K562 (cell line): ENCODE measurements around the gene GNAQ. TPM values are rescaled to one million over a fixed set of nuclear protein-coding genes. Genes with fewer than 3 reads are reported as not detected.

Experiments
- ATAC-seq: fragments of 200-7000 bp; cut with Tn5 transposase; 3 replicates; pipeline ENCODE4 v1.9.1; 2020; ENCODE audit warnings: moderate library complexity
- BruUV-seq: library from RNA; stranded (reverse); fragments of 400-500 nt; replicated peaks from 2 replicates; lab custom pipeline; 2021; lab: Mats Ljungman, UMichigan
- CTCF ChIA-PET: fragments of 300-600 bp; formaldehyde crosslinking; extraction: SDS; loops from one replicate; lab custom pipeline; 2021; ENCODE audit warnings: low intra/inter-chr PET ratio; lab: Yijun Ruan, JAX
- POLR2A ChIA-PET: fragments of 300-600, 350-650 bp; sonication (Branson Sonifier 250); formaldehyde crosslinking; extraction: SDS; loops from one replicate; lab custom pipeline; 2021; ENCODE audit warnings: antibody characterized with exemption, inconsistent platforms; lab: Yijun Ruan, JAX
- DNase-seq, 4 experiments: peaks; one replicate each; pipeline versions ENCODE4 v3.0.0 to v3.0.0-alpha.2; 2011 to 2018; ENCODE audit warnings: low spot score in 3 of 4, mixed read lengths in 3 of 4; ENCODE audit errors: extremely low read depth in 1 of 4
- FAIRE-seq: peaks from 2 replicates; lab custom pipeline; 2011; peaks lifted over from hg19 to GRCh38; lab: Jason Lieb, UNC
- H2AFZ ChIP-seq: 2 replicates; pipeline ENCODE4 v1.6.0; 2011; ENCODE audit warnings: low read depth, low read length, control low read depth, inconsistent platforms
- H3K27ac ChIP-seq: fragments of 200-600 bp; 3 replicates; pipeline ENCODE4 v1.8.0; 2011; ENCODE audit warnings: low read depth, mild to moderate bottlenecking, control low read depth, inconsistent platforms, low read length, moderate library complexity, mixed read lengths; ENCODE audit errors: extremely low read depth
- H3K27me3 ChIP-seq, 2 experiments: fragments of 300-600 bp in 1 of 2; 2 replicates in 1 of 2; 3 replicates in 1 of 2; pipeline versions ENCODE4 v1.6.0 to v1.8.0; 2011; ENCODE audit warnings: inconsistent platforms in 2 of 2, low read length in 2 of 2, mild to moderate bottlenecking in 1 of 2, mixed read lengths in 1 of 2, moderate library complexity in 1 of 2; ENCODE audit not compliant: control insufficient read depth in 2 of 2, insufficient read depth in 2 of 2
- H3K36me3 ChIP-seq: fragments of 300-600 bp; 3 replicates; pipeline ENCODE4 v1.8.0; 2011; ENCODE audit warnings: mild to moderate bottlenecking, low read length, inconsistent platforms; ENCODE audit not compliant: control insufficient read depth, insufficient read depth
- H3K4me1 ChIP-seq, 2 experiments: fragments of 200-600 bp in 1 of 2; replicated peaks in 1 of 2; 2 replicates in 1 of 2; 3 replicates in 1 of 2; pipeline versions ENCODE4 v1.5.1 to v1.8.0; 2011; ENCODE audit warnings: inconsistent platforms in 2 of 2, low read length in 2 of 2, mild to moderate bottlenecking in 1 of 2, mixed read lengths in 1 of 2, moderate library complexity in 1 of 2; ENCODE audit not compliant: control insufficient read depth in 2 of 2, insufficient read depth in 2 of 2
- H3K4me2 ChIP-seq: 2 replicates; pipeline ENCODE4 v1.6.1; 2011; ENCODE audit warnings: low read length, control low read depth, inconsistent platforms, mixed read lengths; ENCODE audit not compliant: insufficient read depth
- H3K4me3 ChIP-seq: fragments of 200-600 bp; sonication (generic), shearing (Covaris generic); 2 replicates; pipeline ENCODE4 v1.5.1; 2016; ENCODE audit warnings: control low read depth, inconsistent platforms
- H3K79me2 ChIP-seq: fragments of 200-600 bp; 3 replicates; pipeline ENCODE4 v1.8.0; 2011; ENCODE audit warnings: low read length, inconsistent platforms; ENCODE audit not compliant: control insufficient read depth, insufficient read depth
- H3K9ac ChIP-seq, 2 experiments: 2 replicates each; pipeline versions ENCODE4 v1.6.0 to v1.6.1; 2011; ENCODE audit warnings: low read depth in 2 of 2, low read length in 2 of 2, control low read depth in 1 of 2, inconsistent platforms in 1 of 2, mild to moderate bottlenecking in 1 of 2, mixed read lengths in 1 of 2; ENCODE audit not compliant: insufficient read depth in 1 of 2
- H3K9me1 ChIP-seq: one replicate; pipeline ENCODE4 v1.6.0; 2011; ENCODE audit warnings: inconsistent platforms, mild to moderate bottlenecking, low read length, moderate library complexity; ENCODE audit not compliant: control insufficient read depth, insufficient read depth
- H3K9me3 ChIP-seq: replicated peaks from 2 replicates; pipeline ENCODE4 v1.5.1; 2011; ENCODE audit warnings: low read depth, low read length, inconsistent platforms; ENCODE audit not compliant: control insufficient read depth, insufficient read depth
- H4K20me1 ChIP-seq: replicated peaks from 2 replicates; pipeline ENCODE4 v1.6.1; 2011; ENCODE audit warnings: low read length, inconsistent platforms, mixed read lengths; ENCODE audit not compliant: control insufficient read depth, insufficient read depth
- DDX20 ChIP-seq: fragments of 450-650 bp; IDR thresholded peaks from 2 replicates; pipeline ENCODE4 v1.6.1; 2016; ENCODE audit warnings: missing genetic modification characterization, low read depth, mild to moderate bottlenecking, missing compliant biosample characterization, moderate library complexity
- DEAF1 ChIP-seq: fragments of 450-650 bp; formaldehyde crosslinking; IDR thresholded peaks from 2 replicates; pipeline ENCODE4 v1.4.0; 2020; ENCODE audit warnings: mild to moderate bottlenecking, moderate library complexity
- EHMT2 ChIP-seq: fragments of 450-650 bp; IDR thresholded peaks from 2 replicates; pipeline ENCODE4 v1.6.1; 2018; ENCODE audit warnings: antibody characterized with exemption
- JUNB ChIP-seq: fragments of 450-650 bp; formaldehyde crosslinking; conservative IDR thresholded peaks from 2 replicates; pipeline ENCODE4 v1.4.0; 2020; ENCODE audit warnings: mild to moderate bottlenecking
- KDM1A ChIP-seq, 2 experiments: fragments of 450-650 bp; IDR thresholded peaks; 2 replicates each; pipeline ENCODE4 v1.6.1; 2016; ENCODE audit warnings: mild to moderate bottlenecking in 2 of 2
- KDM4B ChIP-seq, 2 experiments: fragments of 450-650 bp in 1 of 2; sonication (generic) in 1 of 2; IDR thresholded peaks; 2 replicates each; pipeline ENCODE4 v1.6.1; 2016 to 2017; ENCODE audit warnings: borderline replicate concordance in 2 of 2, antibody characterized with exemption in 1 of 2, low read depth in 1 of 2, mild to moderate bottlenecking in 1 of 2
- NCOA4 ChIP-seq: fragments of 450-650 bp; IDR thresholded peaks from 2 replicates; pipeline ENCODE4 v1.6.1; 2018; ENCODE audit warnings: mild to moderate bottlenecking; ENCODE audit not compliant: partially characterized antibody
- NCOR1 ChIP-seq: fragments of 450-650 bp; IDR thresholded peaks from 2 replicates; pipeline ENCODE4 v1.6.1; 2016; ENCODE audit warnings: mild to moderate bottlenecking, moderate library complexity
- SMARCA5 ChIP-seq: fragments of 450-650 bp; IDR thresholded peaks from 2 replicates; pipeline ENCODE4 v1.6.1; 2016
- SUPT5H ChIP-seq: fragments of 450-650 bp; IDR thresholded peaks from 2 replicates; pipeline ENCODE4 v1.6.1; 2016
- THRA ChIP-seq: fragments of 450-650 bp; IDR thresholded peaks from 2 replicates; pipeline ENCODE4 v1.6.1; 2017; ENCODE audit warnings: mild to moderate bottlenecking, moderate library complexity
- ZNF140 ChIP-seq: fragments of 250-450 bp; sonication (Bioruptor Pico); IDR thresholded peaks from 2 replicates; pipeline ENCODE4 v1.8.0; 2021; ENCODE audit warnings: moderate library complexity, mild to moderate bottlenecking, inconsistent platforms
- ZNF639 ChIP-seq, 2 experiments: fragments of 200-800 bp in 1 of 2; sonication (Bioruptor generic) in 1 of 2; sonication (generic) in 1 of 2; formaldehyde crosslinking in 1 of 2; IDR thresholded peaks in 1 of 2; conservative IDR thresholded peaks in 1 of 2; 2 replicates each; pipeline versions ENCODE4 v1.5.0 to v1.6.1; 2016 to 2020; ENCODE audit warnings: missing compliant biosample characterization in 1 of 2, missing genetic modification characterization in 1 of 2, missing genetic modification reagents in 1 of 2
- WGBS: fragments of 100-300 bp; shearing (Covaris generic); methylation state at CpG from one replicate; pipeline ENCODE4 v1.1.6; 2016; ENCODE audit warnings: low coverage, mixed read lengths; ENCODE audit not compliant: insufficient coverage; ENCODE audit errors: missing lambda C conversion rate; 5-methylcytosine and 5-hydroxymethylcytosine counted together
- in situ Hi-C: fragments of 300-500 bp; cut with MboI; formaldehyde crosslinking; loops from 4 replicates; pipeline ENCODE4 v1.15.0; 2018; ENCODE audit warnings: inconsistent platforms, mixed read lengths
- intact Hi-C: fragments of 100-400 bp; cut with micrococcal nuclease; formaldehyde crosslinking; loops from 2 replicates; pipeline ENCODE4 v1.14.2; 2022
- polyA plus RNA-seq, 8 experiments: library from polyadenylated mRNA; depleted of rRNA in 4 of 8; stranded (reverse) in 5 of 8; unstranded in 3 of 8; fragments of >200 nt; fragmentation: Nextera tagmentation in 2 of 8; fragmentation: Illumina TruSeq in 1 of 8; extraction: Ambion mirVana in 2 of 8; extraction: Trizol in 1 of 8; gene quantifications; 2 replicates each; pipeline versions ENCODE4 v1.2.1 to v1.2.3, GENCODE V29; 2011 to 2014; ENCODE audit warnings: inconsistent platforms in 1 of 8, missing spikeins in 1 of 8
- total RNA-seq, 7 experiments: library from RNA; depleted of rRNA in 6 of 7; stranded (reverse); fragments of >200 nt in 6 of 7; fragmentation: Illumina TruSeq in 2 of 7; extraction: Trizol in 2 of 7; gene quantifications; 2 replicates each; pipeline versions ENCODE4 v1.2.1 to v1.2.3, GENCODE V29; 2011 to 2021; ENCODE audit warnings: low replicate concordance in 1 of 7

GNAQ gene
- total and polyA plus RNA-seq, 9 of the 15 experiments (the other 6 are each of a cell fraction or from before 2014, with no cell fraction given): 4.8 to 27.9 (median 17.5) TPM

GRCh38 chr9:77969083-77969482 is 62.5 kb downstream of the GNAQ start:
- Histone ChIP-seq H3K9ac (no peak overlapping the region), H2AFZ (no peak overlapping the region), H3K79me2 (peaks cover 81% of the 10 kb centered on the region), H3K9me1 (no peaks in the 10 kb centered on the region), H3K4me1 (peaks cover 2 to 4% of the 10 kb centered on the region in 2 experiments; a peak in 2 of 5 replicates), H3K27me3 (no peaks in the 10 kb centered on the region), H4K20me1 (no peaks in the 10 kb centered on the region), H3K27ac (no peak overlapping the region), H3K9me3 (no peaks in the 10 kb centered on the region; the same call in 1 of the 2 replicates), H3K4me2 (no peak overlapping the region), H3K4me3 (no peak overlapping the region), H3K36me3 (no peaks in the 10 kb centered on the region)
- POLR2A ChIA-PET: no interaction called here
- no TSS peak for BruUV-seq
- TF ChIP-seq NCOA4: no peak
- no peak for TF ChIP-seq NCOR1
- ATAC-seq (no peak), DNase-seq (no peak), FAIRE-seq (no peak)
- CTCF ChIA-PET: no interaction called here
- WGBS: 90% methylated on average over 4 of the region's 4 CpGs
- in situ Hi-C loops (no loop called here), intact Hi-C loops (no loop called here)

- H3K9me1 ChIP-seq: no peaks in the 10 kb centered on the region
- ATAC-seq (no peak), DNase-seq (no peak)
- no peak overlapping the region for H2AFZ ChIP-seq
- no peaks in the 10 kb centered on the region for H3K36me3 ChIP-seq
- H3K4me2 ChIP-seq: no peak overlapping the region
- peaks cover 2 to 4% of the 10 kb centered on the region in 2 experiments; a peak in 2 of 5 replicates for H3K4me1 ChIP-seq
- CTCF ChIA-PET: no interaction called here
- H3K27me3 ChIP-seq: no peaks in the 10 kb centered on the region
- peaks cover 81% of the 10 kb centered on the region for H3K79me2 ChIP-seq
- intact Hi-C loops: no loop called here
- H3K4me3 ChIP-seq: no peak overlapping the region
- TF ChIP-seq THRA (no peak), KDM1A (IDR thresholded peaks at IDR 0.05) (no peak), DEAF1 (CRISPR knock-in tag) (no peak), ZNF140 (CRISPR knock-in tag) (no peak), ZNF639 (CRISPR knock-in tag; conservative IDR thresholded peaks at IDR 0.05 in 1 of 2, IDR thresholded peaks at IDR 0.05 in 1 of 2) (no peak), EHMT2 (no peak), DDX20 (tag) (no peak), SMARCA5 (no peak), JUNB (CRISPR knock-in tag) (no peak), KDM4B (IDR thresholded peaks at IDR 0.05; ENCODE audit: borderline replicate concordance in 2 of 2, low read depth in 1 of 2) (no peak), SUPT5H (no peak)
- TF ChIP-seq, all 486 proteins: peak for 0
- POLR2A ChIA-PET: no interaction called here
- BruUV-seq: no TSS peak
- in situ Hi-C loops: no loop called here
- Histone ChIP-seq H4K20me1 (no peaks in the 10 kb centered on the region), H3K9ac (no peak overlapping the region), H3K9me3 (no peaks in the 10 kb centered on the region; the same call in 1 of the 2 replicates), H3K27ac (no peak overlapping the region)
- WGBS: 93% methylated on average over 3 of the region's 3 CpGs
- FAIRE-seq: no peak
Observed at GRCh38 chr9:77968506-77968905, 63.1 kb downstream of the GNAQ start.
